AG09319 (cell line): ENCODE measurements around the gene IST1.

Experiments
- DNase-seq: peaks from one replicate; pipeline ENCODE4 v3.0.0-alpha.2; 2010; ENCODE audit warnings: low read depth; ENCODE audit errors: extremely low read depth
- CTCF ChIP-seq: IDR thresholded peaks from 2 replicates; pipeline ENCODE4 v1.5.1; 2011; ENCODE audit warnings: low read depth, mild to moderate bottlenecking, inconsistent platforms, low read length, moderate library complexity

IST1 gene

DNA sequence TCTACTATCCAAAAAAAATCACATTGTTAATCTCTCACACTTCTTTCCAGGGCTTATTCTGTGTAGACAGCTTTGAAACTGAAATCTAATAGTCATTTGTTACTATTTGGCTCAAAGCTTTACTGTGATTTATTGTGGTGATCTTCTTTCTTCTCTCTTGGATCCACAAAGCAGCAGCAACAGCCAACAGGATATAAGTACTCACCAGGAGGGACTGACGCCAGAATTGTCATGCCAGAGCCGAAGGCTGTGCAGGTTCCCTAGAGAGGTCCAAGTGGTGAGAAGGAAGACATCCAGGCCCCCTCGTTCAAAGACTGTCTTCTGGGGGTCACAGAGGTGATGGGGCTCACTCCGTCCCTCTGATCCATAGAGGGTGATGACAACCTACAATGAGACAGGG lies 71.6 kb downstream of the IST1 start:
- no peak for TF ChIP-seq CTCF
- DNase-seq, result no peak

DNA sequence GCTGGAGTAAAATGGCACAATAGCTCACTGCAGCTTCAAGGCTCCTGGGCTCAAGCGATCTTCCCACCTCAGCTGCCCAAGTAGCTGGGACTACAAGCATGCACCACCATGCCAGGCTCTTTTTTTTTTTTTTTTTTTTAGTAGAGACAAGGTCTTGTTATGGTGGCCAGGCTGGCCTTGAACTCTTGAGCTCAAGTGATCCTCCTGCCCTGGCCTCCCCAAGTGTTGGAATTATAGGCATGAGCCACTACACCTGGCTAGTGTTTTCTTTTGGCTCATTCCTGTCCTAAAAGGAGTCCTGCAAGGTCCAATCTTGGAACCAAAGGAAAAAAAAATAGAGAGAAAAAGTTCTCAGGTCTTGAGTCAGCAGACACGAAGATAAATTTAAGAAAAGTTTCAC lies 74.0 kb downstream of the IST1 start:
- TF ChIP-seq CTCF, result no peak
- no peak for DNase-seq

DNA sequence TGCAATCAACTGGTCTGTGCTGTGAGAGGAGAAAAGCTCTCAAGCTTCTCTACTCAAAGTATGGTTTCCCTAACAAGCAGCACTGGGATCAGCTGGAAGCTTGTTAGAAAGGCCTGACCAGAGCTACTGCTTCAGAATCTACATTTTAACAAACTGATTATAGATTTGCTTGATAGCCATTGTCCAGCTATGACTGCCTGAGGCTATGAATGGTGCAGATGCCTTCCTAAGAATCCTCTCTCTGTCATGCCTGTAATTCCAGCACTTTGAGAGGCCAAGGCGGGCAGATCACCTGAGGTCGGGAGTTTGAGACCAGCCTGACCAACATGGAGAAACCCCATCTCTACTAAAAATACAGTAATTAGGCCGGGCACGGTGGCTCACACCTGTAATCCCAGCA lies 76.2 kb downstream of the IST1 start:
- TF ChIP-seq CTCF, result no peak
- DNase-seq, result no peak

DNA sequence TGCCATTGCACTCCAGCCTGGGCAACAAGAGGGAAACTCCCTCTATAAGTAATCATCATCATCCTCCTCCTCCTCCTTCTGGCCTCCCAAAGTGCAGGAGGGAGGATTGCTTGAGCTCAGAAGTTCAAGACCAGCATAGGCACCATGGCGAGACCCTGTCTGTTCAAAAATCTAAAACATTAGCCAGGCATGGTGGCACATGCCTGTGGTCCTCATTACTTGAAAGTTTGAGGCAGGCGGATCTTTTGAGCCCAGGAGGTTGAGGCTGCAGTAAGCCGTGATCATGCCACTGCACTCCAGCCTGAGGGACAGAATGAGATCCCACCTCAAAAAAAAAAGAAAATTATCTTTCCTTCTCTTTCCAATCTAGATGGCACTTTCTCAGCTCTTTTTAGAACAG lies 77.0 kb downstream of the IST1 start:
- TF ChIP-seq CTCF, result no peak
- no peak for DNase-seq

DNA sequence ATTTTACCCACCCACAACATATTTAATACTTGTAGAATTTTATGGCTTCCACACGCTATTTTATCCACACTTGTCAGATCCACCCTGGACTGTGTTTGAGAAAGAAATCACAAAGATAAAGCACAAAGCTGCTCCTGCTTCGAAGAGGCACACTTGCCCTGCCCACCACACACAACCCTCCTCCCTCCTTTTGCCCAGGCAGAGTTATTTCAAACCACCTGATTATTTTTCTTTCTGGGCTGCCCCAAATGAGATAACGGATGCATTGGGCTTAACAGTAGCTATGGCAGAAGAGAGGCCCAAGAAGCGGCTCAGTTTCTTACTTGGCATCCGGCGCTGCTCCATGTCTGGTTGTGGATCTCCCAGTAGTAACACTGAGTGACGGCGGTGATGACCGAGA lies 77.7 kb downstream of the IST1 start:
- DNase-seq, result no peak
- no peak for TF ChIP-seq CTCF

GRCh38 chr16:71974068-71974818 lies 78.9 kb downstream of the IST1 start:
- TF ChIP-seq CTCF, result no peak
- DNase-seq, result no peak
